Keratinocyte (primary cell): Measurements from ENCODE around the gene NUP107. TPM values are rescaled to one million over a fixed set of nuclear protein-coding genes. Genes with fewer than 3 reads are reported as not detected.

Experiments
- DNase-seq: peaks from one replicate; pipeline ENCODE4 v3.0.0-alpha.2; 2011; ENCODE audit warnings: low read depth, missing footprints, low spot score
- FAIRE-seq: peaks from 2 replicates; lab custom pipeline; 2011; peaks lifted over from hg19 to GRCh38; lab: Jason Lieb, UNC
- H2AFZ ChIP-seq: 2 replicates; pipeline ENCODE4 v1.6.0; 2012; ENCODE audit warnings: low read length, control low read depth, inconsistent platforms; ENCODE audit not compliant: control insufficient read depth
- H3K27ac ChIP-seq: 2 replicates; pipeline ENCODE4 v1.5.1; 2011; ENCODE audit warnings: low read length; ENCODE audit not compliant: control insufficient read depth, insufficient read depth
- H3K27me3 ChIP-seq: 3 replicates; pipeline ENCODE4 v1.6.0; 2011; ENCODE audit warnings: low read length; ENCODE audit not compliant: control insufficient read depth, insufficient read depth; ENCODE audit errors: extremely low read depth
- H3K36me3 ChIP-seq, 2 experiments: 2 replicates in 1 of 2; 3 replicates in 1 of 2; pipeline ENCODE4 v1.5.1; 2011; ENCODE audit warnings: low read length in 2 of 2, mild to moderate bottlenecking in 1 of 2; ENCODE audit not compliant: control insufficient read depth in 2 of 2, insufficient read depth in 2 of 2; ENCODE audit errors: extremely low read depth in 1 of 2
- H3K4me1 ChIP-seq: 3 replicates; pipeline ENCODE4 v1.5.1; 2011; ENCODE audit warnings: low read length; ENCODE audit not compliant: control insufficient read depth, insufficient read depth; ENCODE audit errors: extremely low read depth
- H3K4me2 ChIP-seq: 3 replicates; pipeline ENCODE4 v1.6.0; 2011; ENCODE audit warnings: low read depth, low read length; ENCODE audit not compliant: control insufficient read depth, insufficient read depth; ENCODE audit errors: extremely low read depth
- H3K4me3 ChIP-seq, 3 experiments: fragments of 200-600 bp in 1 of 3; sonication (generic) in 1 of 3; 2 replicates in 2 of 3; 3 replicates in 1 of 3; pipeline ENCODE4 v1.5.1; 2011 to 2016; ENCODE audit warnings: low read length in 3 of 3, mild to moderate bottlenecking in 3 of 3, control low read depth in 2 of 3, inconsistent platforms in 1 of 3, low read depth in 1 of 3, mixed read lengths in 1 of 3, mixed run types in 1 of 3, moderate library complexity in 1 of 3; ENCODE audit not compliant: control insufficient read depth in 2 of 3, insufficient read depth in 2 of 3; ENCODE audit errors: extremely low read depth in 1 of 3
- H3K79me2 ChIP-seq: 2 replicates; pipeline ENCODE4 v1.6.0; 2012; ENCODE audit warnings: low read length; ENCODE audit not compliant: control insufficient read depth, insufficient read depth
- H3K9ac ChIP-seq: 3 replicates; pipeline ENCODE4 v1.6.0; 2011; ENCODE audit warnings: low read length; ENCODE audit not compliant: control insufficient read depth, insufficient read depth; ENCODE audit errors: extremely low read depth
- H3K9me1 ChIP-seq: 3 replicates; pipeline ENCODE4 v1.6.0; 2011; ENCODE audit warnings: low read length; ENCODE audit not compliant: control insufficient read depth, insufficient read depth; ENCODE audit errors: extremely low read depth
- H3K9me3 ChIP-seq: 2 replicates; pipeline ENCODE4 v1.5.1; 2012; ENCODE audit warnings: low read depth, low read length; ENCODE audit not compliant: control insufficient read depth
- H4K20me1 ChIP-seq: 3 replicates; pipeline ENCODE4 v1.6.0; 2011; ENCODE audit warnings: low read length; ENCODE audit not compliant: control insufficient read depth, insufficient read depth; ENCODE audit errors: extremely low read depth
- CTCF ChIP-seq, 3 experiments: IDR thresholded peaks in 1 of 3; conservative IDR thresholded peaks in 1 of 3; optimal IDR thresholded peaks in 1 of 3; 2 replicates in 2 of 3; 3 replicates in 1 of 3; pipeline versions ENCODE3 to v1.5.1; 2011; ENCODE audit warnings: low read length in 3 of 3, mild to moderate bottlenecking in 3 of 3, moderate library complexity in 2 of 3, control low read depth in 1 of 3, inconsistent platforms in 1 of 3; ENCODE audit not compliant: insufficient read depth in 2 of 3; ENCODE audit errors: extremely low read depth in 1 of 3
- EZH2 ChIP-seq: IDR thresholded peaks from one replicate; pipeline ENCODE4 v1.6.1; 2012; ENCODE audit warnings: inconsistent platforms, mild to moderate bottlenecking, low read length, moderate library complexity
- dilution Hi-C: fragments of 300-500 bp; cut with MboI; formaldehyde crosslinking; loops from one replicate; pipeline ENCODE4 v1.7.0; 2020; ENCODE audit warnings: low sequenced_read_pairs; ENCODE audit not compliant: extremely low pct_ligation_motif_present
- polyA plus RNA-seq, 5 experiments: library from polyadenylated mRNA; depleted of rRNA in 3 of 5; stranded (reverse) in 3 of 5; stranded (forward) in 1 of 5; unstranded in 1 of 5; fragments of >200 nt; gene quantifications; 1 replicate in 1 of 5; 2 replicates in 3 of 5; 3 replicates in 1 of 5; pipeline versions ENCODE4 v1.2.1 to v1.2.3, GENCODE V29; 2011 to 2012; ENCODE audit warnings: missing spikeins in 2 of 5, low read depth in 1 of 5, low replicate concordance in 1 of 5

The NUP107 gene
- polyA plus RNA-seq, 1 donor (not counting 4 experiments of a cell fraction or from before 2014, with no cell fraction given): 71.7 TPM

- H2AFZ ChIP-seq: no peak overlapping the region
- H3K4me1 ChIP-seq: no peaks in the 10 kb centered on the region
- no peak overlapping the region for H3K4me2 ChIP-seq
- FAIRE-seq: no peak
- no peak for TF ChIP-seq EZH2
- TF ChIP-seq CTCF (optimal IDR thresholded peaks at IDR 0.05 in 1 of 3, IDR thresholded peaks at IDR 0.05 in 1 of 3, conservative IDR thresholded peaks at IDR 0.05 in 1 of 3; ENCODE audit: extremely low read depth in 1 of 3, insufficient read depth in 2 of 3, low read length in 3 of 3): no peak
- no peaks in the 10 kb centered on the region for H3K9me3 ChIP-seq
- peaks cover 4 to 5% of the 10 kb centered on the region in 2 experiments for H3K36me3 ChIP-seq
- H3K9me1 ChIP-seq: no peaks in the 10 kb centered on the region
- H3K27me3 ChIP-seq: no peaks in the 10 kb centered on the region
- no peak overlapping the region for H3K9ac ChIP-seq
- H3K27ac ChIP-seq: no peak overlapping the region
- dilution Hi-C loops: no loop called here
- H3K4me3 ChIP-seq: no peak overlapping the region
- no peaks in the 10 kb centered on the region for H4K20me1 ChIP-seq
- no peaks in the 10 kb centered on the region for H3K79me2 ChIP-seq
- DNase-seq: no peak
Measured at GRCh38 chr12:68759852-68760251, 73.1 kb downstream of the NUP107 start.

GRCh38 chr12:68760806-68761441 lies 74.1 kb downstream of the NUP107 start:
- no peak for FAIRE-seq
- dilution Hi-C loops: no loop called here
- Histone ChIP-seq H3K4me3 (no peak overlapping the region), H2AFZ (no peak overlapping the region), H3K27me3 (no peaks in the 10 kb centered on the region), H3K79me2 (no peaks in the 10 kb centered on the region), H3K9me1 (no peaks in the 10 kb centered on the region), H3K4me2 (no peak overlapping the region), H3K4me1 (no peaks in the 10 kb centered on the region), H4K20me1 (no peaks in the 10 kb centered on the region), H3K9me3 (no peaks in the 10 kb centered on the region), H3K9ac (no peak overlapping the region), H3K27ac (no peak overlapping the region), H3K36me3 (peaks cover 4 to 5% of the 10 kb centered on the region in 2 experiments)
- no peak for TF ChIP-seq EZH2
- no peak for TF ChIP-seq CTCF (optimal IDR thresholded peaks at IDR 0.05 in 1 of 3, IDR thresholded peaks at IDR 0.05 in 1 of 3, conservative IDR thresholded peaks at IDR 0.05 in 1 of 3; ENCODE audit: extremely low read depth in 1 of 3, insufficient read depth in 2 of 3, low read length in 3 of 3)
- no peak for DNase-seq
